GM12801 (cell line): Measurements from ENCODE around the gene GRIN2C.

ENCODE experiments used
- TF ChIP-seq, protein P1 (sequence below): IDR thresholded peaks from one replicate; pipeline ENCODE4 v1.5.1; 2011; ENCODE audit warnings: control low read depth; ENCODE audit not compliant: insufficient read length; ENCODE audit errors: extremely low read depth

GRIN2C gene

DNA sequence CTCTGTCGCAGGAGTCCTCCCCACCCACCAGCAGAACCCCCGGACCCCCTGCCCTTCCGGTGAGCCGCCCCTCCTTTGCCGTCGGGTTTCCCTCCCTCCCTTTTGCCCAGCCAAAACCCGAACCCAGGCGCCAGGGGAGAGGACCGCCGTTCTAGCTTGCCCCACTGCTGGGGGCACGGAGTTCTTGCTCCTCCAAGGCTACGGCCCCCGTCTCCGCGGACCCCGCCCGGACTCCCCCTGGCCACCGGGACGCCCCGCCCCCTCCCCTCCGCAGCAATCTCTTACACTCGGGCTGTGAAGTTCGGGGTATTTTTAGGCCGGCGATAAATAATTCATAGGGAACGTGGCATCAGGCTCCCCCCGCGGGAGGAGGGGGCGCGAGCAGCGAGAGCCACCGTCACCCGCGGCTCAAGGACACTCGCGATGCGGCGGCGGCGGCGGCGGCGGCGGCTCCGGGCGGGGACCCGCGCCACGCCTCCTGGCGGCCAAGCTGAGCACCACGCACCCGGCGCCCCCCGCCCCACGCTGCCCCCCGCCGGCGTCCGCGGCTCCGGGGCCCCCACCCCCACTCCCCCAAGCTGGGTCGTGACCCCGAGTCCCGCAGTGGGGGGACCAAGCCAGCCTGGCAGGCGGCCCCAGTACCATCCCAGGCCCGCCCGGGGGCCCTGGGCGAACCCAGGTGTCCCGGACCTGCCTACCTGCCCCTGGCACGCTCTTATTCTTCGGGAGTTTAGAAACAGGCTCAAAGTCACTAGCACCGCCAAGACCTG, at the start of gene GRIN2C:
Gene GRIN2C, minus strand, starts transcription at position 427 of the 770 bp plus-strand sequence. CDS start 4,793 bp downstream, outside the sequence.
- TF ChIP-seq, protein P1, sequence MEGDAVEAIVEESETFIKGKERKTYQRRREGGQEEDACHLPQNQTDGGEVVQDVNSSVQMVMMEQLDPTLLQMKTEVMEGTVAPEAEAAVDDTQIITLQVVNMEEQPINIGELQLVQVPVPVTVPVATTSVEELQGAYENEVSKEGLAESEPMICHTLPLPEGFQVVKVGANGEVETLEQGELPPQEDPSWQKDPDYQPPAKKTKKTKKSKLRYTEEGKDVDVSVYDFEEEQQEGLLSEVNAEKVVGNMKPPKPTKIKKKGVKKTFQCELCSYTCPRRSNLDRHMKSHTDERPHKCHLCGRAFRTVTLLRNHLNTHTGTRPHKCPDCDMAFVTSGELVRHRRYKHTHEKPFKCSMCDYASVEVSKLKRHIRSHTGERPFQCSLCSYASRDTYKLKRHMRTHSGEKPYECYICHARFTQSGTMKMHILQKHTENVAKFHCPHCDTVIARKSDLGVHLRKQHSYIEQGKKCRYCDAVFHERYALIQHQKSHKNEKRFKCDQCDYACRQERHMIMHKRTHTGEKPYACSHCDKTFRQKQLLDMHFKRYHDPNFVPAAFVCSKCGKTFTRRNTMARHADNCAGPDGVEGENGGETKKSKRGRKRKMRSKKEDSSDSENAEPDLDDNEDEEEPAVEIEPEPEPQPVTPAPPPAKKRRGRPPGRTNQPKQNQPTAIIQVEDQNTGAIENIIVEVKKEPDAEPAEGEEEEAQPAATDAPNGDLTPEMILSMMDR = no peak

DNA sequence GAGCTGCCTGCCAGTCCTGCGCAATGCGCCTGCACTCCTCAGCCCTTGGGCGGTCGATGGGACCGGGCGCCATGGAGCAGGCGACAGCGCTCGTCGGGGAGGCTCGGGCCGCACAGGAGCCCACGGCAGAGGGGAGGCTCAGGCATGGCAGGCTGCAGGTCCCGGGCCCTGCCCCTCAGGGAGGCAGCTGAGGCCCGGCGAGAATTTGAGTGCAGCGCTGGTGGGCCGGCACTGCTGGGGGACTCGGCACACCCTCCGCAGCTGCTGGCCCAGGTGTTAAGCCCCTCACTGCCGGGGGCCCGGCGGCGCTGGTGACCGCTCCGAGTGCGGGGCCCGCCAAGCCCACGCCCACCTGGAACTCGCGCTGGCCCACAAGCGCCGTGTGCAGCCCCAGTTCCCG, 47.3 kb upstream of the GRIN2C start:
- TF ChIP-seq, protein P1 = no peak

DNA sequence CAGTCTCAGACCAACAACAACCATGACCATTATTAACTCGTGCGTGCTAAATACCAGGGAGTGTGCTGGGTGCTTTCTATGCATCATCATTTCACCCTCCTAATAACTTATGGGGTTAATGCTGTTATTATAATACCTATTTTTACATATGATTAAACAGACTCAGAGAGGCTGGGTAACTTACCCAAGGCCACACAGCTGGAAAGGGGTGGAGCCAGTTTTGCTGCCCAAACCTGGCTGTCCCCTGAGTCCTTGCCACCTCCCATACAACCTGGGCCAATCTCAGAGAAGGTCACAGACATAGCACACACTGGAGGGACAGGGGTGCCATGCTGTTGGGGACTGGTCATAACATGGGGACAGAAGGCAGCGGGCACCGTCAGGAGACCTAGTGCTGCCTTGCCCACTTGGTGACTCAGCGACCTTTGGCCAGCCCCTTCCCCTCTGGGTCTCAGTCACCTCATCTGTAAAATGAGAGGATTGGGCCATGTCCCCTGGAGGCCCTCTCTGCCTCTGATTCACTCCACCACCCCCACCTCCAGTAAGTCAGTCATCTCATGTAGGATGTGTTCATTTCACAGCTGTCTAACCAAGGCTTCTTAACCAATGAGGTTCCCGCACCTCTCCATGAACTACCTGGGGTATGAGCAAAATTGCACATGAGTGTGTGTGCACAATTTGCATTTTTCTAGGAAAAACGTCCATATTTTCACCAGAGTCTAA, 45.2 kb upstream of the GRIN2C start:
- TF ChIP-seq, protein P1 = no peak

DNA sequence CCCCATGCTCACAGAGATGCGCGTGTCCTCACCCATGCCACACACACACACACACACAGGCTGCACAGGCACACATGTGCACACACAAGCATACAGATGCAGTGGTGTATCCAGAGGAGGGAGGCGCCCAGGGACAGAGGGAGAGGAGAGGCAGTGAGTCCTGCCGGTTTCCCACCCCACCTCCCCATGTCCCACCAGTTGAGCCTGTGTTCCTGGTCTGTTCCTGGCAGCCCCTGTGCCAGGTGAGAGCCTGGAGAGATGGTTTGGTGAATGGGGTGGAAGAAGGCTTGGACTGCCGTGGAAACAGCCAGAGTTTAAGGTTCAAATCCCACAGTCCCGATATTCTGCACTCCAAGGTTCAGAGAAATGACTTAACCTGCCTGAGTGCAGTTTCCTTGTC, 44.0 kb upstream of the GRIN2C start:
- TF ChIP-seq, protein P1 = no peak

DNA sequence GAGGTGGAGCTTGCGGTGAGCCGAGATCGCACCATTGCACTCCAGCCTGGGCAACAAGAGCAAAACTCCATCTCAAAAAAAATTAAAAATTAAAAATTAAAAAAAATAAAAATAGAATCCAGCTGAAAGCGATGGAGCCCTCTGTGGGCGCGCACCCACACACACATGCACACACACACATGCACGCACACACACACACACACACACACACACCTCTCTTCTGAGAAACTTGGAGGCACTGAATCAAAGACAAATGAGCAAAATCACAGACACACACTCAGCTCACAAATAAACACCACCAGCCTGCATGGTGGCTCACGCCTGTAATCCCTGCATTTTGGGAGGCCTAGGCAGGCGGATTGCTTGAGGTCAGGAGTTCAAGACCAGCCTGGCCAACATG, 43.3 kb upstream of the GRIN2C start:
- TF ChIP-seq, protein P1 = no peak

DNA sequence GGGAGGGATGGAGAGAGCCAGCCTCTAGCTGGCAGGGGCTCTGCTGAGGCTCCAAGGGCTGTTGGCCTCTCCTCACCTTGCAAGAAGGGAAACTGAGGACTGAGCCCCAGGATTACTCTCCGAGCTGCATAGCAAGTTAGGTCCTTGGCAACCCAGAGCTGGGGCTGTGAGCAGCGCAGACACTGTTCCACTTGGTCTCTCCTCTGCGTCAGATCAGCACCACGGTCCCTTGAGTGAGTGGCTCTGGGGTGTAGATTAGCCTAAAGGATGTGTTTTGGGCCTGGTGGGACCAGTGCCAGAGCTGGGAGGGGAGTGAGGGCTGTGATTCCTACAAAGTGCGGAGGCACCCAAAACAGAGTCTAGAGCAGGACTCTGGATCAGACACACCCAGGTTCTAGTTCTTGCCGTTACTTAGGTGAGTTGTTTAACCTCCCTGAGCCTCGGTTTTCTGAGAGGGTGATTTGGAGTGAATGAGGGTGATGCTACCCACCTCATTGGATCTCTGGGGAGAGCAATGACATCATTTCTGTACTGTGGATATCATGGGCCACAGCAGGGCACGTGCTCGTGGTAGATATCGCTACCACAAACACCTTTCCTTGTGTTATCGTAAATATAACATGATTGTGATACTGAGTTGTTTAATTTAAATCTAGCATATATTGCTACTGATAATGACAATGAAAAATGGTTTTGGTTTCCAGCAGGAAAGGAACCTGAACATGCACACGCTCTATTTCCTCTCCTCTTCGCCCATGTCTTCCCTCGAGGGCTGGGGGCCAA, 41.9 kb upstream of the GRIN2C start:
- TF ChIP-seq, protein P1 = no peak

DNA sequence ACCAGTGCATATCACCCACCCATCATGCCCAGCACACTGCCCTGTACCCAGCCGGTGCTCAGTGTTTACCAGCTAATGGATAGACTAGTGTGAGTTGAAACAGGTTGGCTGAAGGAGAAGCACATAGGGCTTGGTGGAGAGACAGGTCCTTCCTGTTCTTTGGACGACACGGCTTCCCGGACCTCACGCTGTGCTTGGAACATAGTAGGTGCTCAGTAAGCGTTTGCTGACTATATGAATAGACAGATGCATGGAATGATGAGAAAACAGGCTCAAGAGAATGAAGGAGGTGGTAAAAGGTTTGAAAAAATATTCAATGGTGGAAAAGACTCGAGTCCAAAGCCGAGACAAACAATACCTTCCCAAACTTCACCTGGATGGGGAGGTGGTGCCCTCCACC, 40.5 kb upstream of the GRIN2C start:
- TF ChIP-seq, protein P1 = no peak
